ENCODE measurements around the gene ASAP2.

ASAP2 gene

DNA sequence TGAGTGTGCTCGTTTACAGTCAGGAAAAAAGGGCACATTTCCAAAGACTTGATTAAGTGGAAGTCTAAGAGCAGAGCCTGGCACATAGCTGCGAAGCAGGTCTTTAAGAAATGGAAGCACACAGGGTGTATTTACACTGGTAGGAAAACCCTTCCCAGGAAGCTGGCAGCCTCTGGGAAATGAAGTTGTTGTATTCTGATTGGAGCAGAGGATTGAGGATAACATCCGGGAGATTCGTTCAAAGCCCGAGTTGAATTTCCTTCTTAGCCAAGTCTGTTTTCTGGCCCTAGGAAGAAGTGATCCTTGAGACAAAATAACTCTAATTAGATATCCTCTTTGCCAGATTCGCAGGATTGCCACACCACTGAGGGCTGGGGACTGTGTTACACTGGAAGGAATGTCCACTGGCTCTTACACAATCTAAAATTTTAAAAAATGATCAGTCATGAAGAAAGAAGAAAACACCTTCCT, 140.8 kb downstream of the ASAP2 start:
- no peaks in the 10 kb centered on the region for H3K27me3 ChIP-seq
- H3K27ac ChIP-seq = no peak overlapping the region
- no peaks in the 10 kb centered on the region for H3K9me3 ChIP-seq
- no peaks in the 10 kb centered on the region for H3K36me3 ChIP-seq
- TF ChIP-seq, protein P1, sequence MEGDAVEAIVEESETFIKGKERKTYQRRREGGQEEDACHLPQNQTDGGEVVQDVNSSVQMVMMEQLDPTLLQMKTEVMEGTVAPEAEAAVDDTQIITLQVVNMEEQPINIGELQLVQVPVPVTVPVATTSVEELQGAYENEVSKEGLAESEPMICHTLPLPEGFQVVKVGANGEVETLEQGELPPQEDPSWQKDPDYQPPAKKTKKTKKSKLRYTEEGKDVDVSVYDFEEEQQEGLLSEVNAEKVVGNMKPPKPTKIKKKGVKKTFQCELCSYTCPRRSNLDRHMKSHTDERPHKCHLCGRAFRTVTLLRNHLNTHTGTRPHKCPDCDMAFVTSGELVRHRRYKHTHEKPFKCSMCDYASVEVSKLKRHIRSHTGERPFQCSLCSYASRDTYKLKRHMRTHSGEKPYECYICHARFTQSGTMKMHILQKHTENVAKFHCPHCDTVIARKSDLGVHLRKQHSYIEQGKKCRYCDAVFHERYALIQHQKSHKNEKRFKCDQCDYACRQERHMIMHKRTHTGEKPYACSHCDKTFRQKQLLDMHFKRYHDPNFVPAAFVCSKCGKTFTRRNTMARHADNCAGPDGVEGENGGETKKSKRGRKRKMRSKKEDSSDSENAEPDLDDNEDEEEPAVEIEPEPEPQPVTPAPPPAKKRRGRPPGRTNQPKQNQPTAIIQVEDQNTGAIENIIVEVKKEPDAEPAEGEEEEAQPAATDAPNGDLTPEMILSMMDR (IDR thresholded peaks at IDR 0.05) = no peak
- no peak overlapping the region for H3K4me3 ChIP-seq (ENCODE audit: low read depth in 1 of 2, low read length in 1 of 2)
- H3K4me1 ChIP-seq (ENCODE audit: control insufficient read depth in 1 of 2, insufficient read depth in 1 of 2, low read depth in 1 of 2, low read length in 1 of 2) = no peaks in the 10 kb centered on the region

DNA sequence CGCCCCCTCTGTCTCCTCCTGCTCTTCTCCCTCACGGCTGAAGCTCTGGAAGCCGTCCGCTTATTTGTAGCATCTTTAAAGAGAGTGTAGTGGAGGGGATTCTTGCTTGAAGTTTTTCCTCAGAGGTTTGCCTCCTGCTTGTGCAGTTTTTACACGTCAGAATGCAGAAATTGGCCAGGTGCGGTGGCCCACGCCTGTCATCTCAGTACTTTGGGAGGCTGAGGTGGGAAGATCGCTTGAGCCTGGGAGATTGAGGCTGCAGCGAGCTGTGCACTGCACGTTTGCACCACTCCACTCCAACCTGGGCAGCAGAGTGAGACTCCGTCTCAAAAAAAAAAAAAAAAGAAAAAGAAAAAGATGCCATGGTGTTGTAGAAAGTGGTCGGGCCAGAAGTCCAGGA, 147.7 kb downstream of the ASAP2 start:
- TF ChIP-seq, protein P1 (IDR thresholded peaks at IDR 0.05) = no peak
- Histone ChIP-seq H3K4me3 (ENCODE audit: low read depth in 1 of 2, low read length in 1 of 2) (no peak overlapping the region), H3K27me3 (no peaks in the 10 kb centered on the region), H3K36me3 (no peaks in the 10 kb centered on the region), H3K27ac (no peak overlapping the region), H3K4me1 (ENCODE audit: control insufficient read depth in 1 of 2, insufficient read depth in 1 of 2, low read depth in 1 of 2, low read length in 1 of 2) (no peaks in the 10 kb centered on the region), H3K9me3 (no peaks in the 10 kb centered on the region)

DNA sequence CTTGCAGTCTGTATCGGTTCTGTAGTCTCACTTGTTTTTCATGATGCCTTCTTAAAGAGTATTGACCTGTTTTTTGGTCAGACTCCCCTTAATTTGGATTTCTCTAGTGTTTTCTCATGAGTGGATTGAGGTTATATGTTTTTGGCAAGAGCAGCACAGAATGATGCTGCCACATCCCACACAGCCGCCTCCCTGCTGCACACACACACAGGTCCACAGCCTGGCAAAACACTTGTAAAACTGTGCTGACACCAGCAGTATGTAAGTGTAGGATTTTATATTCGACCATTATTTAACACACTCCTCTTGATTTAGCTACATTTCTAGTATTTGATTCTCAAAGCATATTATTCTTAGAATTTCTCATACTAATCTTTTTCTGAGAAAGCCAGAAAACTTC, 148.7 kb downstream of the ASAP2 start:
- Histone ChIP-seq H3K36me3 (no peaks in the 10 kb centered on the region), H3K4me3 (ENCODE audit: low read depth in 1 of 2, low read length in 1 of 2) (no peak overlapping the region), H3K27me3 (no peaks in the 10 kb centered on the region), H3K9me3 (no peaks in the 10 kb centered on the region), H3K4me1 (ENCODE audit: control insufficient read depth in 1 of 2, insufficient read depth in 1 of 2, low read depth in 1 of 2, low read length in 1 of 2) (no peaks in the 10 kb centered on the region), H3K27ac (no peak overlapping the region)
- TF ChIP-seq, protein P1 (IDR thresholded peaks at IDR 0.05) = no peak

DNA sequence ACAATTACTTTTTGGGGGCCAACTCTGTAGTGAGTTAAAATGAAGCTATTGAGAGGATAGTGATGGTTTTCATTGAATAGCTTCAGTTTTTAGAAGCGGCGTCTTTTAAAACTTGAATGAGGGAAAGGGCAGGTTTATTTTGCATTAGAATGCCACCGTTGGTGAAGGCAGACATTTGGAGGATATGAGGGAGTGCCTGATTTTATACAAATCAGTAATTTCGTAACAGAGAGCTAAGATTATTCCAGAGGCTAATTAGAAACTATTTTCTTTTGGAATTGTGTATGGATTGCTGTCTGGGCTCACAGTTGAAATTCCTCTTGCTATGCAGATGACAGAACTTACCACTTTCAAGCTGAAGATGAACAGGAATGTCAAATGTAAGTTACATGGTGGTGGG, 149.1 kb downstream of the ASAP2 start:
- no peak overlapping the region for H3K27ac ChIP-seq
- H3K27me3 ChIP-seq = no peaks in the 10 kb centered on the region
- TF ChIP-seq, protein P1 (IDR thresholded peaks at IDR 0.05) = no peak
- no peaks in the 10 kb centered on the region for H3K9me3 ChIP-seq
- no peaks in the 10 kb centered on the region for H3K36me3 ChIP-seq
- H3K4me3 ChIP-seq (ENCODE audit: low read depth in 1 of 2, low read length in 1 of 2) = no peak overlapping the region
- H3K4me1 ChIP-seq (ENCODE audit: control insufficient read depth in 1 of 2, insufficient read depth in 1 of 2, low read depth in 1 of 2, low read length in 1 of 2) = no peaks in the 10 kb centered on the region

DNA sequence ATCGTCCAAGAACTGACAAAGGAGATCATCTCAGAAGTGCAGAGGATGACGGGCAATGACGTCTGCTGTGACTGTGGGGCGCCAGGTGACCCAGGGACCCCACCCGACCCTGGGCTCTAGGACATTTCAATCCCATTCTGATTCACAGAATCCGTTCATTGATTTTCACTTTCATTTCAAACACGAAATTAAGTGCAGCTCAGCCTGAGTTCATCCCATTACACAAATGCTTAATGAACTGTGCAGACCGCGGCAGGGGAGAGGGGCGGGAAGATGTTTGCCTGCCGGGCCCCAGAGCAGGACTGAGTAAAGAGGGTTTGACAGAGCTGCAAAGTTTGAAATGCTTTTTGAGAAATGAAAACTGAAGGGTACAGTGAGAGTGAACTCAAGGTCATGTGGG, 149.6 kb downstream of the ASAP2 start:
- Histone ChIP-seq H3K4me1 (ENCODE audit: control insufficient read depth in 1 of 2, insufficient read depth in 1 of 2, low read depth in 1 of 2, low read length in 1 of 2) (no peaks in the 10 kb centered on the region), H3K27ac (no peak overlapping the region), H3K36me3 (no peaks in the 10 kb centered on the region), H3K4me3 (ENCODE audit: low read depth in 1 of 2, low read length in 1 of 2) (no peak overlapping the region), H3K9me3 (no peaks in the 10 kb centered on the region), H3K27me3 (no peaks in the 10 kb centered on the region)
- TF ChIP-seq, protein P1 (IDR thresholded peaks at IDR 0.05) = no peak

DNA sequence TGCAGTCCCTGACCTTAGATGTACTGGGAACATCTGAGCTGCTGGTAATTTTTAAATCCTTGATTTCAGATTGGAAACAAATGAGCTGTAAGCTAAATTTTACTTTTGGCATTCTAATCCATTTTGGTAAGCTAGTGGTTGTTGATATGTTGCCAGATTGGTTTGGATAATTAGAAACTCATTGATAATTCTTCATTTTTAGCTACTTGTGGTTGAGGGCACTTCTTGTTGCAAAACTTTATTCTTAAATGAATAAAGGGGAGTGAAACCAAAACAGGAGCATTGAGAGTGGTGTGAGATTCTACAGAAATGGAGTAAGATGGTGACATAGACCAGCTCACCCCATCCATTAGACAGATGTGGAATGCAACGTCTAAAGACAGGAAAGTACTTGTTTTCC, 152.2 kb downstream of the ASAP2 start:
- H3K27me3 ChIP-seq = no peaks in the 10 kb centered on the region
- H3K9me3 ChIP-seq = no peaks in the 10 kb centered on the region
- H3K4me3 ChIP-seq (ENCODE audit: low read depth in 1 of 2, low read length in 1 of 2) = no peak overlapping the region
- H3K36me3 ChIP-seq = no peaks in the 10 kb centered on the region
- no peaks in the 10 kb centered on the region for H3K4me1 ChIP-seq (ENCODE audit: control insufficient read depth in 1 of 2, insufficient read depth in 1 of 2, low read depth in 1 of 2, low read length in 1 of 2)
- TF ChIP-seq, protein P1 (IDR thresholded peaks at IDR 0.05) = no peak
- H3K27ac ChIP-seq = no peak overlapping the region
